HCT116 (cell line): ENCODE results near the gene SLC6A18. TPM values are rescaled to one million over a fixed set of nuclear protein-coding genes. Genes with fewer than 3 reads are reported as not detected.

Experiments used
- ATAC-seq: fragments of 200-7000 bp; cut with Tn5 transposase; 2 replicates; pipeline ENCODE4 v1.9.1; 2020; ENCODE audit warnings: mild to moderate bottlenecking, moderate library complexity
- BruUV-seq: library from RNA; stranded (reverse); fragments of 400-500 nt; replicated peaks from 2 replicates; lab custom pipeline; 2021; lab: Mats Ljungman, UMichigan
- CTCF ChIA-PET: fragments of 300-600 bp; sonication (Branson Sonifier 250); formaldehyde crosslinking; loops from one replicate; lab custom pipeline; 2021; ENCODE audit warnings: antibody characterized with exemption; lab: Charles Lee
- POLR2A ChIA-PET: fragments of 300-600, 350-600 bp; sonication (Branson Sonifier 250); formaldehyde crosslinking; loops from one replicate; lab custom pipeline; 2021; ENCODE audit warnings: antibody characterized with exemption; lab: Charles Lee
- RAD21 ChIA-PET, 2 experiments: fragments of 300-600 bp; sonication (Branson Sonifier 250); formaldehyde crosslinking; loops; one replicate each; lab custom pipeline; 2023; ENCODE audit warnings: low total read pairs in 2 of 2; ENCODE audit not compliant: uncharacterized antibody in 2 of 2, unreplicated experiment in 2 of 2, low non-redundant PET in 1 of 2; lab: Charles Lee
- DNase-seq: peaks from one replicate; pipeline ENCODE4 v3.0.0-alpha.2; 2010; ENCODE audit warnings: low read depth, low spot score
- H2AFZ ChIP-seq: fragments of 200-600 bp; shearing (Covaris generic), sonication (generic); 2 replicates; pipeline ENCODE4 v1.6.1; 2017; ENCODE audit warnings: low read depth, mixed run types, mixed read lengths, antibody characterized with exemption, low read length; ENCODE audit not compliant: poor library complexity, severe bottlenecking
- H3K27ac ChIP-seq: 2 replicates; pipeline ENCODE4 v1.5.1; 2012; ENCODE audit warnings: low read depth, low read length
- H3K27me3 ChIP-seq: fragments of 200-600 bp; sonication (generic); 2 replicates; pipeline ENCODE4 v1.6.1; 2016; ENCODE audit warnings: mixed run types, low read length, mixed read lengths; ENCODE audit not compliant: insufficient read depth
- H3K36me3 ChIP-seq, 2 experiments: fragments of 200-500 bp in 1 of 2; fragments of 200-600 bp in 1 of 2; sonication (Bioruptor generic) in 1 of 2; sonication (generic) in 1 of 2; 2 replicates each; pipeline versions ENCODE4 v1.5.1 to v1.6.1; 2014 to 2016; ENCODE audit warnings: low read length in 2 of 2, inconsistent platforms in 1 of 2, mixed read lengths in 1 of 2, mixed run types in 1 of 2; ENCODE audit not compliant: insufficient read depth in 2 of 2, control insufficient read depth in 1 of 2
- H3K4me1 ChIP-seq, 2 experiments: fragments of 200-600 bp in 1 of 2; sonication (generic) in 1 of 2; 2 replicates each; pipeline versions ENCODE4 v1.5.1 to v1.6.1; 2012 to 2017; ENCODE audit warnings: low read length in 2 of 2, inconsistent platforms in 1 of 2, mild to moderate bottlenecking in 1 of 2, mixed read lengths in 1 of 2, mixed run types in 1 of 2, moderate library complexity in 1 of 2; ENCODE audit not compliant: insufficient read depth in 2 of 2, control insufficient read depth in 1 of 2
- H3K4me2 ChIP-seq: fragments of 200-600 bp; sonication (generic); 2 replicates; pipeline ENCODE4 v1.6.1; 2017; ENCODE audit warnings: mixed run types, low read length, mixed read lengths
- H3K4me3 ChIP-seq, 2 experiments: fragments of 200-600 bp in 1 of 2; sonication (generic) in 1 of 2; replicated peaks in 1 of 2; 2 replicates each; pipeline ENCODE4 v1.5.1; 2011 to 2016; ENCODE audit warnings: low read length in 2 of 2, control low read depth in 1 of 2, low read depth in 1 of 2, mild to moderate bottlenecking in 1 of 2, mixed read lengths in 1 of 2, mixed run types in 1 of 2
- H3K79me2 ChIP-seq: fragments of 200-600 bp; sonication (generic); 2 replicates; pipeline ENCODE4 v1.6.1; 2017; ENCODE audit warnings: mild to moderate bottlenecking, mixed run types, low read length, moderate library complexity, mixed read lengths; ENCODE audit not compliant: insufficient read depth
- H3K9ac ChIP-seq: fragments of 200-600 bp; sonication (generic); 2 replicates; pipeline ENCODE4 v1.6.1; 2016; ENCODE audit warnings: low read length, mixed read lengths
- H3K9me2 ChIP-seq: fragments of 200-600 bp; sonication (generic), shearing (Covaris generic); 2 replicates; pipeline ENCODE4 v1.6.1; 2017; ENCODE audit warnings: mixed run types, mild to moderate bottlenecking, moderate library complexity; ENCODE audit not compliant: insufficient read depth
- H3K9me3 ChIP-seq, 2 experiments: fragments of 200-500 bp in 1 of 2; fragments of 200-600 bp in 1 of 2; sonication (Bioruptor generic) in 1 of 2; sonication (generic) in 1 of 2; 2 replicates each; pipeline ENCODE4 v1.6.1; 2014 to 2017; ENCODE audit warnings: low read length in 2 of 2, mixed read lengths in 2 of 2, inconsistent platforms in 1 of 2, low read depth in 1 of 2, mild to moderate bottlenecking in 1 of 2, mixed run types in 1 of 2, moderate library complexity in 1 of 2; ENCODE audit not compliant: control insufficient read depth in 1 of 2, insufficient read depth in 1 of 2
- H4K20me1 ChIP-seq: fragments of 200-600 bp; sonication (generic), shearing (Covaris generic); 2 replicates; pipeline ENCODE4 v1.6.1; 2017; ENCODE audit warnings: mixed run types, mild to moderate bottlenecking, moderate library complexity; ENCODE audit not compliant: insufficient read depth
- CEBPB ChIP-seq: IDR thresholded peaks from 2 replicates; pipeline ENCODE4 v1.6.1; 2012; ENCODE audit warnings: low read depth
- EGR1 ChIP-seq: IDR thresholded peaks from 2 replicates; pipeline ENCODE4 v1.6.1; 2012; ENCODE audit warnings: low read depth
- ELF1 ChIP-seq: IDR thresholded peaks from 2 replicates; pipeline ENCODE4 v1.6.1; 2012; ENCODE audit warnings: low read depth, borderline replicate concordance
- EZH2 ChIP-seq: fragments of 200-600 bp; sonication (generic); IDR thresholded peaks from 2 replicates; pipeline ENCODE4 v1.6.1; 2017; ENCODE audit warnings: antibody characterized with exemption, mixed run types
- JUND ChIP-seq: IDR thresholded peaks from 2 replicates; pipeline ENCODE4 v1.6.1; 2012
- POLR2A ChIP-seq: IDR thresholded peaks from 2 replicates; pipeline ENCODE4 v1.7.0; 2011; ENCODE audit warnings: borderline replicate concordance; ENCODE audit not compliant: insufficient read depth, insufficient read length; ENCODE audit errors: extremely low read depth
- POLR2AphosphoS5 ChIP-seq: IDR thresholded peaks from 2 replicates; pipeline ENCODE4 v1.6.1; 2011; ENCODE audit warnings: mild to moderate bottlenecking, low read depth, low read length, moderate library complexity
- RAD21 ChIP-seq: IDR thresholded peaks from 2 replicates; pipeline ENCODE4 v1.6.1; 2012; ENCODE audit warnings: low read depth, mild to moderate bottlenecking
- SIN3A ChIP-seq: IDR thresholded peaks from 2 replicates; pipeline ENCODE4 v1.6.1; 2012; ENCODE audit warnings: low read depth
- SP1 ChIP-seq: IDR thresholded peaks from 2 replicates; pipeline ENCODE4 v1.6.1; 2012; ENCODE audit warnings: low read depth
- SRF ChIP-seq: IDR thresholded peaks from 2 replicates; pipeline ENCODE4 v1.6.1; 2012; ENCODE audit warnings: low read depth
- TCF7L2 ChIP-seq: IDR thresholded peaks from 2 replicates; pipeline ENCODE4 v1.7.0; 2011; ENCODE audit warnings: borderline replicate concordance, inconsistent platforms; ENCODE audit not compliant: insufficient read depth, insufficient read length; ENCODE audit errors: extremely low read depth
- ZBTB33 ChIP-seq: IDR thresholded peaks from 2 replicates; pipeline ENCODE4 v1.6.1; 2011; ENCODE audit warnings: mild to moderate bottlenecking, low read length, moderate library complexity; ENCODE audit not compliant: insufficient replicate concordance; ENCODE audit errors: extremely low read depth
- ZFX ChIP-seq: fragments of 450-650 bp; IDR thresholded peaks from 2 replicates; pipeline ENCODE4 v1.6.1; 2017
- ZNF274 ChIP-seq: fragments of 200-500 bp; sonication (Bioruptor generic); IDR thresholded peaks from 2 replicates; pipeline ENCODE4 v1.6.1; 2014; ENCODE audit warnings: mild to moderate bottlenecking, low read depth, low read length, inconsistent platforms
- intact Hi-C: fragments of 100-400 bp; cut with micrococcal nuclease; formaldehyde crosslinking; loops from 2 replicates; pipeline ENCODE4 v1.10.0; 2022
- total RNA-seq: library from RNA; stranded (reverse); gene quantifications from one replicate; pipeline ENCODE4 v1.2.1, GENCODE V29; 2021; ENCODE audit not compliant: unreplicated experiment
- TF ChIP-seq, protein P1 (sequence below): IDR thresholded peaks from 2 replicates; pipeline ENCODE4 v1.6.1; 2012
- TF ChIP-seq, protein P2 (sequence below), 3 experiments: fragments of 200-600 bp in 1 of 3; sonication (generic) in 1 of 3; IDR thresholded peaks in 2 of 3; conservative IDR thresholded peaks in 1 of 3; 2 replicates each; pipeline ENCODE4 v1.5.1; 2012 to 2017; ENCODE audit warnings: low read depth in 2 of 3, low read length in 2 of 3, antibody characterized with exemption in 1 of 3, borderline replicate concordance in 1 of 3, control low read depth in 1 of 3, mild to moderate bottlenecking in 1 of 3, mixed read lengths in 1 of 3, mixed run types in 1 of 3, moderate library complexity in 1 of 3; ENCODE audit not compliant: insufficient read depth in 1 of 3

Gene SLC6A18
- total RNA-seq, 1 experiment from 2014 or later, result not detected

DNA sequence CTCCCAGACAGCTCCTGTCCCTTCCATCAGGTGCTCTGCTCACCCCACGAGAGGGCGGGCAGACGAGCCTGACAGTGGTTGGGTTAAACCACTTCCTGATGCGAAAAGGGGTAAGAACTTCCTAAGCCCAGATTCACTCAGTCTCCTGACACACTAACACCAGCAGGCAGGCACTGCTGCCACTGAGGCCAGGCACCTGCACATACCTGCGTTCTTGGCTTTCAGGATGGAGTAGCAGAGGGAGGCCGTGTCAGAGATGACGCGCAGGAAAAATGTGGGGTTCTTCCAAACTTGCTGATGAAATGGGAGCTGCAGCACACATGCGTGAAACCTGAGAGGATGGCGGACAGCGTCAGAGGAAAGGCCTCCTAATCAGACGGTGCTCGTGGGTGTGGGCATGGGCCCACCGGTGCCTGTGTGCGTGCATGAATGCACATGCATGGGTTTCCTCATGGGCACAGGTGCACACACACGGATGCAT lies 29.9 kb downstream of the SLC6A18 start:
- H3K9ac ChIP-seq, result no peak overlapping the region
- no peak overlapping the region for H2AFZ ChIP-seq
- ATAC-seq (no peak), DNase-seq (no peak)
- no peak overlapping the region for H3K4me2 ChIP-seq
- no peak overlapping the region for H3K27ac ChIP-seq
- ChIA-PET POLR2A (no interaction called here), CTCF (no interaction called here), RAD21 (no interaction called here)
- no peak overlapping the region for H3K4me3 ChIP-seq
- no peaks in the 10 kb centered on the region for H3K79me2 ChIP-seq
- no peaks in the 10 kb centered on the region for H3K36me3 ChIP-seq
- BruUV-seq, result no TSS peak
- H4K20me1 ChIP-seq, result no peaks in the 10 kb centered on the region
- peaks cover 0 to 2% of the 10 kb centered on the region in 2 experiments; a peak in 1 of 4 replicates for H3K4me1 ChIP-seq
- TF ChIP-seq, protein P1, sequence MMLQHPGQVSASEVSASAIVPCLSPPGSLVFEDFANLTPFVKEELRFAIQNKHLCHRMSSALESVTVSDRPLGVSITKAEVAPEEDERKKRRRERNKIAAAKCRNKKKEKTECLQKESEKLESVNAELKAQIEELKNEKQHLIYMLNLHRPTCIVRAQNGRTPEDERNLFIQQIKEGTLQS, result no peak
- no peak for TF ChIP-seq JUND
- TF ChIP-seq POLR2A, result no peak
- intact Hi-C loops, result no loop called here
- H3K27me3 ChIP-seq, result no peaks in the 10 kb centered on the region
- no peaks in the 10 kb centered on the region for H3K9me2 ChIP-seq
- H3K9me3 ChIP-seq, result no peaks in the 10 kb centered on the region

- Histone ChIP-seq H3K4me2 (no peak overlapping the region), H3K36me3 (no peaks in the 10 kb centered on the region), H3K4me1 (no peaks in the 10 kb centered on the region), H4K20me1 (no peaks in the 10 kb centered on the region), H2AFZ (no peak overlapping the region), H3K79me2 (no peaks in the 10 kb centered on the region), H3K9me2 (no peaks in the 10 kb centered on the region), H3K27me3 (no peaks in the 10 kb centered on the region), H3K4me3 (no peak overlapping the region), H3K9me3 (no peaks in the 10 kb centered on the region), H3K9ac (no peak overlapping the region), H3K27ac (no peak overlapping the region)
- no peak for DNase-seq
- intact Hi-C loops, result no loop called here
- no TSS peak for BruUV-seq
- POLR2A ChIA-PET, result no interaction called here
- RAD21 ChIA-PET, result no interaction called here
- ATAC-seq, result no peak
- CTCF ChIA-PET, result no interaction called here
- TF ChIP-seq POLR2A, result no peak
- no peak for TF ChIP-seq JUND
- no peak for TF ChIP-seq ZNF274
- no peak for TF ChIP-seq CEBPB
- no peak for TF ChIP-seq EGR1
- TF ChIP-seq SRF, result no peak
- TF ChIP-seq SP1, result no peak
- no peak for TF ChIP-seq POLR2AphosphoS5
- no peak for TF ChIP-seq TCF7L2
- TF ChIP-seq ELF1, result no peak
- TF ChIP-seq, protein P2, sequence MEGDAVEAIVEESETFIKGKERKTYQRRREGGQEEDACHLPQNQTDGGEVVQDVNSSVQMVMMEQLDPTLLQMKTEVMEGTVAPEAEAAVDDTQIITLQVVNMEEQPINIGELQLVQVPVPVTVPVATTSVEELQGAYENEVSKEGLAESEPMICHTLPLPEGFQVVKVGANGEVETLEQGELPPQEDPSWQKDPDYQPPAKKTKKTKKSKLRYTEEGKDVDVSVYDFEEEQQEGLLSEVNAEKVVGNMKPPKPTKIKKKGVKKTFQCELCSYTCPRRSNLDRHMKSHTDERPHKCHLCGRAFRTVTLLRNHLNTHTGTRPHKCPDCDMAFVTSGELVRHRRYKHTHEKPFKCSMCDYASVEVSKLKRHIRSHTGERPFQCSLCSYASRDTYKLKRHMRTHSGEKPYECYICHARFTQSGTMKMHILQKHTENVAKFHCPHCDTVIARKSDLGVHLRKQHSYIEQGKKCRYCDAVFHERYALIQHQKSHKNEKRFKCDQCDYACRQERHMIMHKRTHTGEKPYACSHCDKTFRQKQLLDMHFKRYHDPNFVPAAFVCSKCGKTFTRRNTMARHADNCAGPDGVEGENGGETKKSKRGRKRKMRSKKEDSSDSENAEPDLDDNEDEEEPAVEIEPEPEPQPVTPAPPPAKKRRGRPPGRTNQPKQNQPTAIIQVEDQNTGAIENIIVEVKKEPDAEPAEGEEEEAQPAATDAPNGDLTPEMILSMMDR (IDR thresholded peaks at IDR 0.05 in 2 of 3, conservative IDR thresholded peaks at IDR 0.05 in 1 of 3; ENCODE audit: borderline replicate concordance in 1 of 3, insufficient read depth in 1 of 3, low read depth in 2 of 3, low read length in 2 of 3), result no peak
- no peak for TF ChIP-seq ZFX
- TF ChIP-seq SIN3A, result no peak
- TF ChIP-seq EZH2, result no peak
- no peak for TF ChIP-seq RAD21
- no peak for TF ChIP-seq ZBTB33
These were observed 31.6 kb downstream of the SLC6A18 start for GRCh38 chr5:1256776-1257175.
